Erythroblast (primary cell): Measurements from ENCODE around the gene OGFRL1.

Experiments used
- GATA1 ChIP-seq: IDR thresholded peaks from 2 replicates; pipeline ENCODE4 v1.6.1; 2011; ENCODE audit warnings: low read depth, mild to moderate bottlenecking, control low read depth, low read length, moderate library complexity
- POLR2A ChIP-seq: IDR thresholded peaks from 2 replicates; pipeline ENCODE4 v1.6.1; 2011; ENCODE audit warnings: mild to moderate bottlenecking, low read length

DNA sequence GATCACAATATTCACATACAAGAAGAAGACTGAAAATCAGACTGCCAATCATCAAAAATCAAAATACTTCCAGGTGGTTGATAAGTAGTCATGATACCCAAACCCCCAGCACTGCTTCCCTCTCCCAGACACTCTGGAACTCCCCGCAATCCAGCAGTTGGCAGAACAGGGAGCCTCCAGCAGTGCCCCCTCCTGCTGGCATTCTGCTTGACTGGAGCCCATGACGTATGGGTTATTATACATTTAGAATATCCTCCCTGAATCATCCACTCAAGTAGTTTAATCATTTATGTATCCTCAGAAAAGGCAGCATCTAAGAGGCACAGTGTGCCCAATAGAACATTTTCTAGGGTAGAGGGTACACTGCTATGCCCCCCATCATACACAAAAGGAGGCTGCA lies 9.3 kb upstream of the OGFRL1 start:
- TF ChIP-seq POLR2A (no peak), GATA1 (no peak)
